ENCODE data around the gene THEMIS2. TPM values are rescaled to one million over a fixed set of nuclear protein-coding genes. Genes with fewer than 3 reads are reported as not detected.

The THEMIS2 gene
- total RNA-seq, 1 experiment from 2014 or later, result 17.2 TPM

DNA sequence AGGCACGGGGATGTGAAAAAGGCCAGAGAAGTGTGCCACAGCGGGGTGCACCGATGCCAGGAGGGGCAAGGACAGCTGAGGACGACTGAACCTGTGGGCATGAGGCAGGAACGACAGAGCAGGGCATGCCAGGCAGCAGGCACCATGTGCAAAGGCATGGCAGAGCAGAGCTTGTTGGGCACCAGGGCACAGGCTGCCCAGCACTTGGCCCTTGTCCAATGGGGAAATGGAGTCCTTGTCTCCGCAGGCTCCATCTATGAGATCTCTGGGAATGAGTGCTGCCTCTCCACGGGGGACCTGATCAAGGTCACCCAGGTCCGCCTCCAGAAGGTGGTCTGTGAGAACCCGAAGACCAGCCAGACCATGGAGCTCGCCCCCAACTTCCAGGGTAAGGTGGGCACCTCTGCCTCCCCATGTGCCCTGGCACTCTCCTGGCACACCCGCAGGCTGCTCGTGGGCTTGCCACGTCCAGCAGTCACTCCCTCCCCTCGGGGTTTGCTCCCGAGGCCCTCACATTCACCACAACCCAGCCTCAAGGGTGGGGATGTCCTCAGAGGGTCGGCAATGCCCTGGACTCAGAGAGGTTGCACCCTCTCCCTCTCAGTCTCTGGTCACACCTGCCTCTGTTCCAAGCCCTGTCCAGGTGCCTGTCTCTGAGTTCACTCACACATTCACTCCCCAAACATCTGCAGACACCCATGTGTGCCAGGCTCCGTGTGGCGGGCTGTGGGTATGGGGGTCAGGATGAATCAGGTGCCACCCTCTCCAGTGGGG, 4.2 kb downstream of the THEMIS2 start:
- Mint-ChIP-seq H3K4me1 (peaks cover 6 to 11% of the 10 kb centered on the region in 2 experiments), H3K36me3 (ENCODE audit: insufficient read depth in 1 of 3, low read depth in 3 of 3) (peaks cover 0 to 21% (median 15%) of the 10 kb centered on the region in 3 experiments; a peak in 6 of 7 replicates), H3K27me3 (ENCODE audit: low read depth) (no peaks in the 10 kb centered on the region; the same call in 1 of the 2 replicates), H3K9me3 (no peaks in the 10 kb centered on the region; a peak in 1 of 5 replicates), H3K4me3 (no peak overlapping the region), H3K27ac (peak overlapping the region; percentile 32 to 62 (median 39); a peak in 3 of 7 replicates)
- Histone ChIP-seq H3K18ac (ENCODE audit: insufficient read length, low read depth, low read length) (no peak overlapping the region), H2BK12ac (ENCODE audit: insufficient read length, low read depth, low read length) (no peak overlapping the region), H3K27ac (ENCODE audit: insufficient read length, low read depth, low read length) (no peak overlapping the region), H3K23ac (ENCODE audit: insufficient read length, low read depth, low read length) (no peak overlapping the region), H3K79me2 (ENCODE audit: insufficient read depth, low read length) (no peaks in the 10 kb centered on the region), H3K4me2 (ENCODE audit: insufficient read depth, insufficient read length, low read length) (no peak overlapping the region), H2BK15ac (ENCODE audit: low read depth, low read length) (no peak overlapping the region), H3K9me3 (ENCODE audit: control insufficient read depth, low read depth, low read length) (no peaks in the 10 kb centered on the region), H3K4ac (ENCODE audit: low read depth, low read length) (no peak overlapping the region), H4K20me1 (ENCODE audit: control insufficient read depth, insufficient read depth, insufficient read length) (peaks cover 2% of the 10 kb centered on the region), H4K8ac (replicated peaks; ENCODE audit: insufficient read length, low read depth, low read length) (no peak overlapping the region), H2BK20ac (ENCODE audit: low read depth, low read length, poor library complexity, severe bottlenecking) (no peak overlapping the region), H3K79me1 (ENCODE audit: insufficient read depth, low read depth, low read length, poor library complexity, severe bottlenecking) (no peaks in the 10 kb centered on the region), H3K14ac (ENCODE audit: insufficient read depth, low read length) (no peak overlapping the region), H4K5ac (ENCODE audit: insufficient read length, low read depth, low read length) (no peak overlapping the region), H3T11ph (ENCODE audit: low read length) (no peak overlapping the region), H3K27me3 (ENCODE audit: insufficient read depth, low read length) (no peaks in the 10 kb centered on the region), H4K91ac (ENCODE audit: insufficient read length, low read depth, low read length) (no peak overlapping the region), H3K56ac (ENCODE audit: insufficient read length, low read depth, low read length) (no peak overlapping the region), H3K4me1 (ENCODE audit: insufficient read depth, low read length) (no peaks in the 10 kb centered on the region; the same call in 1 of the 2 replicates), H2BK120ac (ENCODE audit: low read depth, low read length, poor library complexity, severe bottlenecking) (no peak overlapping the region), H3K9ac (ENCODE audit: extremely low read depth, insufficient read length, low read length) (no peak overlapping the region), H2AK5ac (ENCODE audit: insufficient read length, low read length) (no peak overlapping the region), H2AFZ (ENCODE audit: low read length) (no peak overlapping the region), H2BK5ac (ENCODE audit: insufficient read length, low read length) (no peak overlapping the region), H3K23me2 (ENCODE audit: insufficient read length, low read depth, low read length, poor library complexity, severe bottlenecking) (peaks cover 6% of the 10 kb centered on the region)
- TF ChIP-seq CTCF (conservative IDR thresholded peaks at IDR 0.05), result no peak
- WGBS (ENCODE audit: extremely low coverage, insufficient read length, low lambda C conversion rate), result no CpG with 5 or more reads among the region's 18 CpGs
- DNase-seq, result no peak

Data from H9 (cell line).